Ascending aorta (tissue), 2 donors: ENCODE measurements around the gene PIGN. TPM values are rescaled to one million over a fixed set of nuclear protein-coding genes. Genes with fewer than 3 reads are reported as not detected.
"Not testable (repeated sequence)": the region's sequence is repeated elsewhere in the genome, so short reads cannot be mapped to it uniquely, and the experiment has no call there.

ENCODE experiments used
- DNase-seq, 2 donors: peaks; one replicate each; pipeline ENCODE4 v3.0.0-alpha.2; 2019; ENCODE audit warnings: low spot score in 2 of 2
- H3K27ac ChIP-seq, 2 donors: fragments of 200-600 bp; sonication (generic); one replicate each; pipeline ENCODE4 v1.5.1; 2016 to 2017; ENCODE audit warnings: mild to moderate bottlenecking in 1 of 2
- H3K27me3 ChIP-seq: fragments of 200-600 bp; sonication (generic); one replicate; pipeline ENCODE4 v1.5.1; 2017
- H3K36me3 ChIP-seq, 2 donors: fragments of 200-600 bp; sonication (generic); one replicate each; pipeline ENCODE4 v1.5.1; 2016
- H3K4me1 ChIP-seq, 2 donors: fragments of 200-600 bp; sonication (generic); one replicate each; pipeline ENCODE4 v1.5.1; 2016 to 2017; ENCODE audit warnings: mild to moderate bottlenecking in 1 of 2
- H3K4me3 ChIP-seq, 2 donors: fragments of 200-600 bp; sonication (generic); one replicate each; pipeline ENCODE4 v1.5.1; 2016 to 2017; ENCODE audit warnings: mild to moderate bottlenecking in 1 of 2
- H3K9me3 ChIP-seq, 2 donors: fragments of 200-600 bp; sonication (generic); one replicate each; pipeline ENCODE4 v1.5.1; 2016
- intact Hi-C: fragments of 100-400 bp; cut with DNase I; formaldehyde crosslinking; loops from one replicate; pipeline ENCODE4 v1.15.1; 2023
- total RNA-seq: library from RNA; depleted of rRNA; stranded (reverse); fragments of >200 nt; gene quantifications from one replicate; pipeline ENCODE4 v1.1.0, GENCODE V29; 2016
- TF ChIP-seq, protein P1 (sequence below), 3 experiments: fragments of 200-600 bp in 2 of 3; fragments of 450-650 bp in 1 of 3; sonication (generic) in 2 of 3; IDR thresholded peaks; one replicate each; pipeline ENCODE4 v1.5.1; 2016 to 2019; ENCODE audit warnings: antibody characterized with exemption in 3 of 3, mild to moderate bottlenecking in 1 of 3, moderate library complexity in 1 of 3

The PIGN gene
- total RNA-seq, 1 donor from 2014 or later: 12.8 TPM

- TF ChIP-seq, protein P1, sequence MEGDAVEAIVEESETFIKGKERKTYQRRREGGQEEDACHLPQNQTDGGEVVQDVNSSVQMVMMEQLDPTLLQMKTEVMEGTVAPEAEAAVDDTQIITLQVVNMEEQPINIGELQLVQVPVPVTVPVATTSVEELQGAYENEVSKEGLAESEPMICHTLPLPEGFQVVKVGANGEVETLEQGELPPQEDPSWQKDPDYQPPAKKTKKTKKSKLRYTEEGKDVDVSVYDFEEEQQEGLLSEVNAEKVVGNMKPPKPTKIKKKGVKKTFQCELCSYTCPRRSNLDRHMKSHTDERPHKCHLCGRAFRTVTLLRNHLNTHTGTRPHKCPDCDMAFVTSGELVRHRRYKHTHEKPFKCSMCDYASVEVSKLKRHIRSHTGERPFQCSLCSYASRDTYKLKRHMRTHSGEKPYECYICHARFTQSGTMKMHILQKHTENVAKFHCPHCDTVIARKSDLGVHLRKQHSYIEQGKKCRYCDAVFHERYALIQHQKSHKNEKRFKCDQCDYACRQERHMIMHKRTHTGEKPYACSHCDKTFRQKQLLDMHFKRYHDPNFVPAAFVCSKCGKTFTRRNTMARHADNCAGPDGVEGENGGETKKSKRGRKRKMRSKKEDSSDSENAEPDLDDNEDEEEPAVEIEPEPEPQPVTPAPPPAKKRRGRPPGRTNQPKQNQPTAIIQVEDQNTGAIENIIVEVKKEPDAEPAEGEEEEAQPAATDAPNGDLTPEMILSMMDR (IDR thresholded peaks at IDR 0.05): no peak
- Histone ChIP-seq H3K27ac (no peak overlapping the region), H3K4me1 (no peaks in the 10 kb centered on the region), H3K36me3 (peaks cover 0 to 5% of the 10 kb centered on the region in 2 donors), H3K9me3 (peaks cover 0 to 14% of the 10 kb centered on the region in 2 donors), H3K27me3 (no peaks in the 10 kb centered on the region), H3K4me3 (no peak overlapping the region)
- no peak for DNase-seq
- intact Hi-C loops: no loop called here
These were observed 142.3 kb downstream of the PIGN start for GRCh38 chr18:62044490-62045000.

- no peaks in the 10 kb centered on the region for H3K9me3 ChIP-seq
- TF ChIP-seq, protein P1 (IDR thresholded peaks at IDR 0.05): peak in 1 of 3 experiments; percentile 33
- H3K27me3 ChIP-seq: no peaks in the 10 kb centered on the region
- H3K36me3 ChIP-seq: no peaks in the 10 kb centered on the region
- no peak overlapping the region for H3K4me3 ChIP-seq
- H3K27ac ChIP-seq: peak overlapping the region; percentile 20 to 40
- intact Hi-C loops: loop anchor here (5.0 kb wide), 2 partner anchors 146 to 401 kb away; partner anchors contain the start of gene RNF152
- no peak for DNase-seq
- peaks cover 0 to 8% of the 10 kb centered on the region in 2 donors for H3K4me1 ChIP-seq
These were observed 148.7 kb downstream of the PIGN start for GRCh38 chr18:62037989-62038778.

- peaks cover 0 to 8% of the 10 kb centered on the region in 2 donors for H3K4me1 ChIP-seq
- TF ChIP-seq, protein P1 (IDR thresholded peaks at IDR 0.05): no peak
- H3K9me3 ChIP-seq: no peaks in the 10 kb centered on the region
- intact Hi-C loops: loop anchor here (5.0 kb wide), 2 partner anchors 145 to 400 kb away; partner anchors contain the start of gene RNF152
- no peaks in the 10 kb centered on the region for H3K27me3 ChIP-seq
- no peak overlapping the region for H3K4me3 ChIP-seq
- H3K27ac ChIP-seq: peak overlapping the region; percentile 20 to 40
- DNase-seq: no peak
- H3K36me3 ChIP-seq: no peaks in the 10 kb centered on the region
These were observed 149.7 kb downstream of the PIGN start for GRCh38 chr18:62037012-62037742.

- DNase-seq, H3K9me3 ChIP-seq, H3K27me3 ChIP-seq, intact Hi-C loops, H3K4me1 ChIP-seq, H3K27ac ChIP-seq, H3K4me3 ChIP-seq, H3K36me3 ChIP-seq: not testable (repeated sequence)
These were observed 152.6 kb downstream of the PIGN start for GRCh38 chr18:62034286-62034685.

- H3K9me3 ChIP-seq: no peaks in the 10 kb centered on the region
- no peak for DNase-seq
- no peaks in the 10 kb centered on the region for H3K27me3 ChIP-seq
- H3K36me3 ChIP-seq: no peaks in the 10 kb centered on the region
- H3K4me1 ChIP-seq: peaks cover 0 to 7% of the 10 kb centered on the region in 2 donors
- TF ChIP-seq, protein P1 (IDR thresholded peaks at IDR 0.05): no peak
- intact Hi-C loops: no loop called here
- no peak overlapping the region for H3K4me3 ChIP-seq
- no peak overlapping the region for H3K27ac ChIP-seq
These were observed 153.1 kb downstream of the PIGN start for GRCh38 chr18:62033756-62034155.

DNA sequence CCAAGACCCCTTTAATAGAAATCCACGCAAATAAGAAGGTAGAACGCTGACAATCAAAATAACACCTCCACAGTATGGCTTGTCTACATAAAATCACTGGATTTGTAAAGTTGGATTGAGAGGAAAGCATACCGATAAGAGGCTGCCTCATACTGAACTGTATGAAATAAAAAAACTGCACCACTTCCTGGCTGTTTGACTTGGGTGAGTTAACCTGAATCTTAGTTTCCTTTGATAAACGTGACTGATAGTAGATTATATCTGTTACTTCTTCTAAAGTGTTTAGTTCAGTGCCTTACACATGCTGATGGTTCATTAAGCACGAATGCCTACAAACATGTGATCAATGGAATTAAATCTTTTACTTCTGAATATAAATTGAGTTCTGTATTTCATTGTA is 153.6 kb downstream of the PIGN start:
- DNase-seq: no peak
- Histone ChIP-seq H3K27me3 (no peaks in the 10 kb centered on the region), H3K4me1 (peaks cover 0 to 4% of the 10 kb centered on the region in 2 donors), H3K9me3 (no peaks in the 10 kb centered on the region), H3K36me3 (no peaks in the 10 kb centered on the region), H3K4me3 (no peak overlapping the region), H3K27ac (no peak overlapping the region)
- intact Hi-C loops: no loop called here
- TF ChIP-seq, protein P1 (IDR thresholded peaks at IDR 0.05): no peak
